WERI-Rb-1 (cell line): ENCODE data around the gene ASB1.

ENCODE experiments used
- DNase-seq: peaks from one replicate; pipeline ENCODE4 v3.0.0-alpha.2; 2020
- H3K27ac ChIP-seq: fragments of 250-450 bp; sonication (Bioruptor Pico); 2 replicates; pipeline ENCODE4 v1.5.1; 2020; ENCODE audit warnings: mild to moderate bottlenecking, moderate library complexity
- H3K27me3 ChIP-seq: fragments of 250-450 bp; sonication (Bioruptor Pico); 2 replicates; pipeline ENCODE4 v1.5.1; 2021; ENCODE audit warnings: mild to moderate bottlenecking, low read depth, moderate library complexity; ENCODE audit not compliant: insufficient read depth, severe bottlenecking
- H3K36me3 ChIP-seq: fragments of 250-450 bp; sonication (Bioruptor Pico); 2 replicates; pipeline ENCODE4 v1.5.1; 2020; ENCODE audit warnings: mild to moderate bottlenecking, moderate library complexity
- H3K4me3 ChIP-seq: 2 replicates; pipeline ENCODE4 v1.5.1; 2011; ENCODE audit warnings: low read depth, mild to moderate bottlenecking, control low read depth, low read length
- H3K9me3 ChIP-seq: fragments of 250-450 bp; sonication (Bioruptor Pico); 2 replicates; pipeline ENCODE4 v1.5.1; 2021; ENCODE audit warnings: mild to moderate bottlenecking, moderate library complexity; ENCODE audit not compliant: severe bottlenecking
- CTCF ChIP-seq: IDR thresholded peaks from 2 replicates; pipeline ENCODE4 v1.5.1; 2011; ENCODE audit warnings: low read depth, mild to moderate bottlenecking, control low read depth, inconsistent platforms, low read length

Gene ASB1

GRCh38 chr2:238465487-238466242 lies 38.9 kb downstream of the ASB1 start:
- Histone ChIP-seq H3K4me3 (no peak overlapping the region), H3K9me3 (no peaks in the 10 kb centered on the region), H3K27ac (no peak overlapping the region), H3K27me3 (no peaks in the 10 kb centered on the region), H3K36me3 (no peaks in the 10 kb centered on the region)
- TF ChIP-seq CTCF = no peak
- DNase-seq = no peak

GRCh38 chr2:238466243-238466756 lies 39.6 kb downstream of the ASB1 start:
- no peak for TF ChIP-seq CTCF
- Histone ChIP-seq H3K36me3 (no peaks in the 10 kb centered on the region), H3K4me3 (no peak overlapping the region), H3K27ac (no peak overlapping the region), H3K9me3 (no peaks in the 10 kb centered on the region), H3K27me3 (no peaks in the 10 kb centered on the region)
- DNase-seq = no peak

- H3K27me3 ChIP-seq = no peaks in the 10 kb centered on the region
- H3K4me3 ChIP-seq = no peak overlapping the region
- TF ChIP-seq CTCF = no peak
- no peak for DNase-seq
- no peaks in the 10 kb centered on the region for H3K9me3 ChIP-seq
- no peak overlapping the region for H3K27ac ChIP-seq
- no peaks in the 10 kb centered on the region for H3K36me3 ChIP-seq
These were observed 40.3 kb downstream of the ASB1 start for GRCh38 chr2:238467062-238467461.

- Histone ChIP-seq H3K27ac (no peak overlapping the region), H3K27me3 (no peaks in the 10 kb centered on the region)
- no peak for TF ChIP-seq CTCF
These were observed 41.1 kb downstream of the ASB1 start for GRCh38 chr2:238467792-238468191.

GRCh38 chr2:238469155-238469554 lies 42.4 kb downstream of the ASB1 start:
- no peak overlapping the region for H3K4me3 ChIP-seq
- H3K27ac ChIP-seq = no peak overlapping the region
- DNase-seq = no peak
- no peak for TF ChIP-seq CTCF
- no peaks in the 10 kb centered on the region for H3K36me3 ChIP-seq
- H3K9me3 ChIP-seq = no peaks in the 10 kb centered on the region
- no peaks in the 10 kb centered on the region for H3K27me3 ChIP-seq

More at GRCh38 chr2:238467792-238468191, 41.1 kb downstream of the ASB1 start:
- H3K9me3 ChIP-seq = no peaks in the 10 kb centered on the region
- H3K36me3 ChIP-seq = no peaks in the 10 kb centered on the region
- DNase-seq = no peak
- no peak overlapping the region for H3K4me3 ChIP-seq
